ENCODE data around the gene HPCAL1.
A peak's percentile ranks its signal among the peaks of the same experiment; 100 is the strongest.

HPCAL1 gene

DNA sequence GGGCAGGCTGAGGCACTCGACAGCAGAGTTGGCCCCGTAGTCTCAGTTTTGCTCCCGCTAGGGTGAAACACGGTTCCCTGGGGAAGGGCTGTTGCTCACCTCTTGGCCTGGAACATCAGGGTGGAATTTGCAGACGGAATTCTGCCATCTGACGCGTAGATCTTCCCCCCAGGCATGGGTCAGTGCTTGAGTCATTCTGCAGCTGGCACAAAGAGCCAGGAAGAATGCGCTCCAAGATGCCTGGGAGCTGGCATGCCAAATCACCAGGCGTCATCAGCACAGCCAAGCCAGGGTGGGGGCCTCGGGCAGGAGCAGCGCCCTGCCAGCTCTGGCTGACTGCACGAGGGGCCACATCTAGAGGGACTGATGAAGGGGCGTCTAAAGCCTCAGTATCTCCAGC lies 102.7 kb downstream of the HPCAL1 start:
- Histone ChIP-seq H3K9me2 (replicated peaks; ENCODE audit: low read depth, low read length) (no peaks in the 10 kb centered on the region), H3K79me2 (ENCODE audit: insufficient read depth, low read length) (peaks cover 25% of the 10 kb centered on the region; the same call in 1 of the 2 replicates), H3F3A (ENCODE audit: low read depth) (no peaks in the 10 kb centered on the region), H2AFZ (ENCODE audit: low read length) (no peak overlapping the region), H3K4me1 (ENCODE audit: insufficient read depth, low read length, poor library complexity, severe bottlenecking) (peaks cover 36% of the 10 kb centered on the region), H4K20me1 (ENCODE audit: insufficient read depth, low read length, poor library complexity, severe bottlenecking) (no peaks in the 10 kb centered on the region), H3K4me2 (ENCODE audit: low read depth, low read length, poor library complexity, severe bottlenecking) (no peak overlapping the region), H3K27me3 (ENCODE audit: insufficient read depth, low read length, poor library complexity, severe bottlenecking) (no peaks in the 10 kb centered on the region), H3K4me3 (ENCODE audit: low read length, poor library complexity, severe bottlenecking) (no peak overlapping the region), H3K36me3 (ENCODE audit: insufficient read depth, low read length) (peaks cover 16% of the 10 kb centered on the region; the same call in 1 of the 2 replicates), H3K9ac (ENCODE audit: low read depth, low read length, poor library complexity, severe bottlenecking) (no peak overlapping the region), H3K9me3 (ENCODE audit: insufficient read depth, low read depth, low read length) (no peaks in the 10 kb centered on the region)
- TF ChIP-seq, protein P1, sequence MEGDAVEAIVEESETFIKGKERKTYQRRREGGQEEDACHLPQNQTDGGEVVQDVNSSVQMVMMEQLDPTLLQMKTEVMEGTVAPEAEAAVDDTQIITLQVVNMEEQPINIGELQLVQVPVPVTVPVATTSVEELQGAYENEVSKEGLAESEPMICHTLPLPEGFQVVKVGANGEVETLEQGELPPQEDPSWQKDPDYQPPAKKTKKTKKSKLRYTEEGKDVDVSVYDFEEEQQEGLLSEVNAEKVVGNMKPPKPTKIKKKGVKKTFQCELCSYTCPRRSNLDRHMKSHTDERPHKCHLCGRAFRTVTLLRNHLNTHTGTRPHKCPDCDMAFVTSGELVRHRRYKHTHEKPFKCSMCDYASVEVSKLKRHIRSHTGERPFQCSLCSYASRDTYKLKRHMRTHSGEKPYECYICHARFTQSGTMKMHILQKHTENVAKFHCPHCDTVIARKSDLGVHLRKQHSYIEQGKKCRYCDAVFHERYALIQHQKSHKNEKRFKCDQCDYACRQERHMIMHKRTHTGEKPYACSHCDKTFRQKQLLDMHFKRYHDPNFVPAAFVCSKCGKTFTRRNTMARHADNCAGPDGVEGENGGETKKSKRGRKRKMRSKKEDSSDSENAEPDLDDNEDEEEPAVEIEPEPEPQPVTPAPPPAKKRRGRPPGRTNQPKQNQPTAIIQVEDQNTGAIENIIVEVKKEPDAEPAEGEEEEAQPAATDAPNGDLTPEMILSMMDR (conservative IDR thresholded peaks at IDR 0.05; ENCODE audit: low read length), result no peak
- TF ChIP-seq EZH2phosphoT487 (IDR thresholded peaks at IDR 0.05; ENCODE audit: borderline replicate concordance), result no peak

DNA sequence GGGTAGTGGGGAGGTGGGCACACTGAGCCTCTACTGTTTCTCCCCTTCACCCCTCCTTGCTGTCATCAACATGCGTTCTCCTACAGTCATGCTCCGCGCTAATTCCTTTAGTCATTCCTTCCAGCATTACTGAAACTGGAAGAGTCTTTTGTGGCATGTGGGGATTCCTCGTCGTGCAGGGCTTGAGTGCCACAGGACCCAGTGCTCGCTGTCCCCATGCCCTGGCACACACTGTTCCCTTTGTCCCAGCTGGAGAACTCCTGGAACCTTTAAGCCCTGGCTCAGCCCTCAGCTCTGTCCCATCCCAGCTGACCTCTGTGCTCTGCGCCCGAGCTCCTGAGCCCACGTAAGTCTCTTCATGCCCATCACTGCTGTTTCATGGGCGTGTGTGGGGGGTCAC lies 103.3 kb downstream of the HPCAL1 start:
- H3K4me3 ChIP-seq (ENCODE audit: low read length, poor library complexity, severe bottlenecking), result no peak overlapping the region
- peaks cover 22% of the 10 kb centered on the region; the same call in 1 of the 2 replicates for H3K36me3 ChIP-seq (ENCODE audit: insufficient read depth, low read length)
- no peaks in the 10 kb centered on the region for H3K9me3 ChIP-seq (ENCODE audit: insufficient read depth, low read depth, low read length)
- H3K27me3 ChIP-seq (ENCODE audit: insufficient read depth, low read length, poor library complexity, severe bottlenecking), result no peaks in the 10 kb centered on the region
- H3K4me1 ChIP-seq (ENCODE audit: insufficient read depth, low read length, poor library complexity, severe bottlenecking), result peaks cover 30% of the 10 kb centered on the region
- H3K9ac ChIP-seq (ENCODE audit: low read depth, low read length, poor library complexity, severe bottlenecking), result no peak overlapping the region
- no peaks in the 10 kb centered on the region for H3F3A ChIP-seq (ENCODE audit: low read depth)
- no peaks in the 10 kb centered on the region for H4K20me1 ChIP-seq (ENCODE audit: insufficient read depth, low read length, poor library complexity, severe bottlenecking)
- no peak for TF ChIP-seq EZH2phosphoT487 (IDR thresholded peaks at IDR 0.05; ENCODE audit: borderline replicate concordance)
- TF ChIP-seq, protein P1 (conservative IDR thresholded peaks at IDR 0.05; ENCODE audit: low read length), result no peak
- no peak overlapping the region for H3K4me2 ChIP-seq (ENCODE audit: low read depth, low read length, poor library complexity, severe bottlenecking)
- H3K79me2 ChIP-seq (ENCODE audit: insufficient read depth, low read length), result peaks cover 24% of the 10 kb centered on the region; the same call in 1 of the 2 replicates
- H3K9me2 ChIP-seq (replicated peaks; ENCODE audit: low read depth, low read length), result no peaks in the 10 kb centered on the region
- H2AFZ ChIP-seq (ENCODE audit: low read length), result no peak overlapping the region

DNA sequence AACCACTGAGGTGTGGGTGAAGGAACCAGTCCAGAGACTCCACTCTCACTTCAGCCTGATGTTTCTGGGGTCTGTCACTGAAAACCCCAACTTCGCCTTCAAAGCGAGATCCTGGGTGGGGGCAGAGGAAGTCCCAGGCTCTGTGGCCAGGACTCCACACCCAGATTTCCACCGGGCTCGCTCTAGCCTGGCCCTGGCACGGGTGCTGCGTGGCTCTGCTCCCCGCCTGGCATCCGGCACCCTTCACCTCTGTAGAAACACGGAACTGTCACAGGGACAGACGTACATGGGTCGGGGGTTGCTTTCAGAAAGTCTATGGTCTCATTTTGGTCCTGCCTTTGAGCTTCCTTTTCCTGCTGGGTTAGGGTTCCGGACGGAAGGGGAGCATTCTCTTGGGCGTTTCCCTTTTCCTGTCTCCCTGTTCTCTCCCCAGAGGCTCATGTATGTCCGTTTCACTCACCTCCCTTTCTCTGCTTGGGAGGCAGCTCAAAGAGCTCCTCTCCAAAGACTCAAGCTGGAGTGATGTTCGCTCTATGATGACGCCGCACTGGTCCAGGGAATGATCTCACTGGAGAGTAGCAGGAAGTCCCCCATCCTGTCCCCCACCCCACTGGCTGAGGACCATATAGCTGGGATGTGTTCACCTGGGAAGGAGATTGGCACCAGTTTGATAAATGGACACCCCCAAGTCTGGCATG lies 103.9 kb downstream of the HPCAL1 start:
- H3K36me3 ChIP-seq (ENCODE audit: insufficient read depth, low read length), result peaks cover 23% of the 10 kb centered on the region; the same call in 1 of the 2 replicates
- H3K79me2 ChIP-seq (ENCODE audit: insufficient read depth, low read length), result peaks cover 17% of the 10 kb centered on the region; the same call in 1 of the 2 replicates
- H3F3A ChIP-seq (ENCODE audit: low read depth), result no peaks in the 10 kb centered on the region
- H3K4me2 ChIP-seq (ENCODE audit: low read depth, low read length, poor library complexity, severe bottlenecking), result peak overlapping the region; percentile 54
- TF ChIP-seq EZH2phosphoT487 (IDR thresholded peaks at IDR 0.05; ENCODE audit: borderline replicate concordance), result no peak
- H3K9me3 ChIP-seq (ENCODE audit: insufficient read depth, low read depth, low read length), result no peaks in the 10 kb centered on the region
- no peak overlapping the region for H3K9ac ChIP-seq (ENCODE audit: low read depth, low read length, poor library complexity, severe bottlenecking)
- no peak overlapping the region for H3K4me3 ChIP-seq (ENCODE audit: low read length, poor library complexity, severe bottlenecking)
- H2AFZ ChIP-seq (ENCODE audit: low read length), result no peak overlapping the region
- H4K20me1 ChIP-seq (ENCODE audit: insufficient read depth, low read length, poor library complexity, severe bottlenecking), result no peaks in the 10 kb centered on the region
- H3K4me1 ChIP-seq (ENCODE audit: insufficient read depth, low read length, poor library complexity, severe bottlenecking), result peaks cover 24% of the 10 kb centered on the region
- H3K9me2 ChIP-seq (replicated peaks; ENCODE audit: low read depth, low read length), result no peaks in the 10 kb centered on the region
- H3K27me3 ChIP-seq (ENCODE audit: insufficient read depth, low read length, poor library complexity, severe bottlenecking), result no peaks in the 10 kb centered on the region

All from Loucy (cell line).